ENCODE data around the gene KCNE4. TPM values are rescaled to one million over a fixed set of nuclear protein-coding genes. Genes with fewer than 3 reads are reported as not detected.

Gene KCNE4
- total RNA-seq, 1 donor from 2014 or later, result 3.5 TPM

DNA sequence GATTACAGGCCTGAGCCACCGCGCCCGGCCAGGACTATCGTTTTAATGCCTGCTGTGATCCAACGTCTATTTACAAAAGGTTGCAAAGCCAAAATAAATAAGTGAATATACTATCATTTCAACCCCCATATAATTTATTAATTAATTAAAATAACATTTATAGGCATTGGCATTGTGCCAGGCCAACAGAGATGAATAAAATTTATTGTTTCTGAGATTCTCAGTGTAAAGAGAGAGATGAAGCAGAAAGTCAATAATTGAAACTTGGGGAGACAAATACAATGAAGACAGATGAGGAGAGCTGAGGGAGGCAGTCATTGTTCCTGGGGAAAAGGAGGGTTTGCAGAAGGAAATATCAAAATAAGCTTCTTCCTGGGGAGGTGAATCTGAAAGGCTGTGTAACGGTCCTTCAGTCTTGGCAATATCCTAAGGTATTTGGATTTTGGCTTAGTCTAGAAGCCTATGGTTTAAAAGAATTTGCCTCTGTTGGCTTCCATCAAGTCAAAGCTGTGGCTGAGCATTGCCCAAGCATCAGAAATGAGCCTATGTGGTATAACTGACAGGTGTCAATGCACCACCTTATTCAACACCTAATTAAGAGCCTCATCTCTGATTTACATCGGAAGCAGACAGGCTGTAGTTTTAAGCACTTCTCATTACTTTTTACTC, 31.5 kb downstream of the KCNE4 start:
- Mint-ChIP-seq H3K9me3 (ENCODE audit: unreplicated experiment) (peaks cover 3% of the 10 kb centered on the region), H3K27ac (ENCODE audit: unreplicated experiment) (no peak overlapping the region), H3K27me3 (ENCODE audit: unreplicated experiment) (no peaks in the 10 kb centered on the region), H3K4me3 (ENCODE audit: unreplicated experiment) (no peak overlapping the region), H3K36me3 (ENCODE audit: unreplicated experiment) (no peaks in the 10 kb centered on the region), H3K4me1 (ENCODE audit: unreplicated experiment) (peaks cover 6% of the 10 kb centered on the region)
- TF ChIP-seq, protein P1, sequence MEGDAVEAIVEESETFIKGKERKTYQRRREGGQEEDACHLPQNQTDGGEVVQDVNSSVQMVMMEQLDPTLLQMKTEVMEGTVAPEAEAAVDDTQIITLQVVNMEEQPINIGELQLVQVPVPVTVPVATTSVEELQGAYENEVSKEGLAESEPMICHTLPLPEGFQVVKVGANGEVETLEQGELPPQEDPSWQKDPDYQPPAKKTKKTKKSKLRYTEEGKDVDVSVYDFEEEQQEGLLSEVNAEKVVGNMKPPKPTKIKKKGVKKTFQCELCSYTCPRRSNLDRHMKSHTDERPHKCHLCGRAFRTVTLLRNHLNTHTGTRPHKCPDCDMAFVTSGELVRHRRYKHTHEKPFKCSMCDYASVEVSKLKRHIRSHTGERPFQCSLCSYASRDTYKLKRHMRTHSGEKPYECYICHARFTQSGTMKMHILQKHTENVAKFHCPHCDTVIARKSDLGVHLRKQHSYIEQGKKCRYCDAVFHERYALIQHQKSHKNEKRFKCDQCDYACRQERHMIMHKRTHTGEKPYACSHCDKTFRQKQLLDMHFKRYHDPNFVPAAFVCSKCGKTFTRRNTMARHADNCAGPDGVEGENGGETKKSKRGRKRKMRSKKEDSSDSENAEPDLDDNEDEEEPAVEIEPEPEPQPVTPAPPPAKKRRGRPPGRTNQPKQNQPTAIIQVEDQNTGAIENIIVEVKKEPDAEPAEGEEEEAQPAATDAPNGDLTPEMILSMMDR (IDR thresholded peaks at IDR 0.05), result no peak
- no peak for DNase-seq (ENCODE audit: extremely low spot score, unreplicated experiment)

DNA sequence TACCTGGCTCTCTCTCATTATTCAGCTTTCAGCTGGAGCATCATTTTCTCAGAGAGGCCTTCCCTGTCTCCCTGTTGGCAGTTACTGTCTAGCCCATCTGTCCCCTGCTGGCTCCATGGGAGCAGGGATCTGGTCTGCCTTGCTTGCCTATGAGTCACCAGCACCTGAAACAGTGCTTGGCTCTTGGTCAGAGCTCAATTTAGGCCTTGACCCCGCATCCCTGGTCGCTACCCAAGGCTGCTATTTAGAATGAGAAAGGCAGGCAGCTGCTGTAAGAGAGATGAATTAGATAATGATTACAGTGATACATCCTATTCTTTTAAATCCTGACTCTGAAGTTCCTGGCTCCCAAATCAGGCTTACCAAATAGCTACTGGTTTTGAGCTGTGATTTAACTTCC, 32.9 kb downstream of the KCNE4 start:
- Mint-ChIP-seq H3K27me3 (ENCODE audit: unreplicated experiment) (no peaks in the 10 kb centered on the region), H3K4me1 (ENCODE audit: unreplicated experiment) (peaks cover 6% of the 10 kb centered on the region), H3K27ac (ENCODE audit: unreplicated experiment) (no peak overlapping the region), H3K9me3 (ENCODE audit: unreplicated experiment) (peaks cover 3% of the 10 kb centered on the region), H3K36me3 (ENCODE audit: unreplicated experiment) (no peaks in the 10 kb centered on the region), H3K4me3 (ENCODE audit: unreplicated experiment) (no peak overlapping the region)
- TF ChIP-seq, protein P1 (IDR thresholded peaks at IDR 0.05), result no peak
- DNase-seq (ENCODE audit: extremely low spot score, unreplicated experiment), result no peak

DNA sequence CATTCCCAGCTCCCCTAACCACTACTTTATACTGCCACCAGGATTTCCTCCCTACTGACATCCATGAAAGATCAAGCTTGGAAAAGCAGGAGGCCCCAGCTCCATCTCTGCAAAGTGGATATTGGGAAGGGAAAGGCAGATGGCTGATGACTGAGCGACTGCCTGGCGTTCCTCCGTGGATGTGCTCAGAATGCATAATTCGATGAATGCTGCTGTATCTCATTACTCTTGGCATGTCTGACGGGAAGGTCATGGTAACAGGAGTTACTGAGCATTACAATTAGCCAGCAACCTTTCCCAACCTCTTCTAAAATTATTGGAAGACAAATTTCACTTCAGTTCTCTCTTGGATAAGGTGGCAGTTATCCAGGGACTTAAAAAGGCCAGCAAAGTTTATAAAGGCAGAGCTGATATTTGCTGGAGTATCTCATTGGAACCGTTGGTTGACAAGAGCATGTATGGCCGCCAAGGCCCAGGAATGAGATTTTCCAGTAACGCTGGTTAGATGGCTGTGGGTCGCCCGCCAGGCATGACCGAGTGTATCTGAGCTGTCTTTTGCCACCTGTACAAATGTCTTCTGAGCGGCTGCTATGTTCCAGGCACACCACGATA, 34.5 kb downstream of the KCNE4 start:
- Mint-ChIP-seq H3K27ac (ENCODE audit: unreplicated experiment) (no peak overlapping the region), H3K4me3 (ENCODE audit: unreplicated experiment) (no peak overlapping the region), H3K9me3 (ENCODE audit: unreplicated experiment) (peaks cover 2% of the 10 kb centered on the region), H3K36me3 (ENCODE audit: unreplicated experiment) (peaks cover 2% of the 10 kb centered on the region), H3K4me1 (ENCODE audit: unreplicated experiment) (peaks cover 13% of the 10 kb centered on the region), H3K27me3 (ENCODE audit: unreplicated experiment) (no peaks in the 10 kb centered on the region)
- TF ChIP-seq, protein P1 (IDR thresholded peaks at IDR 0.05), result no peak
- no peak for DNase-seq (ENCODE audit: extremely low spot score, unreplicated experiment)

DNA sequence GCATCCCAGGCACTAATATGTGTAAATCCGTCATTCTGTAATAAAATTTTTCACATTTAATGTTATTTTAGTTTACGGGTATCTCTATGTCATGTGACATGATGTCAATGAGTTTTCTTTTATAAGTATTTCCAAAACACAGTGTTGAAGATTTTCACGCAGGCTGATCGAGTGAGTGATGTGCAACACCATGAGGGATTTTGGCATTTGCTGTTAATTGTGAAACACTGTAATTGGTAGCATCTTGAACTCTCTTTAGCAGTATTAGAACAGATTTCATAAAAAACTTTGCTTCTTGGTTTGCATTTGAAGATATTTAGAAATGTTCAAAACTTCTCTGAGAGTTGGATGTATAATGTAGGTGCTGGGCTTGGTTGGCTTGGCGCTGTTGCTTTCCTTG, 35.5 kb downstream of the KCNE4 start:
- Mint-ChIP-seq H3K4me1 (ENCODE audit: unreplicated experiment) (peaks cover 19% of the 10 kb centered on the region), H3K4me3 (ENCODE audit: unreplicated experiment) (no peak overlapping the region), H3K27me3 (ENCODE audit: unreplicated experiment) (no peaks in the 10 kb centered on the region), H3K36me3 (ENCODE audit: unreplicated experiment) (peaks cover 5% of the 10 kb centered on the region), H3K27ac (ENCODE audit: unreplicated experiment) (no peak overlapping the region), H3K9me3 (ENCODE audit: unreplicated experiment) (peaks cover 7% of the 10 kb centered on the region)
- DNase-seq (ENCODE audit: extremely low spot score, unreplicated experiment), result no peak
- TF ChIP-seq, protein P1 (IDR thresholded peaks at IDR 0.05), result no peak

DNA sequence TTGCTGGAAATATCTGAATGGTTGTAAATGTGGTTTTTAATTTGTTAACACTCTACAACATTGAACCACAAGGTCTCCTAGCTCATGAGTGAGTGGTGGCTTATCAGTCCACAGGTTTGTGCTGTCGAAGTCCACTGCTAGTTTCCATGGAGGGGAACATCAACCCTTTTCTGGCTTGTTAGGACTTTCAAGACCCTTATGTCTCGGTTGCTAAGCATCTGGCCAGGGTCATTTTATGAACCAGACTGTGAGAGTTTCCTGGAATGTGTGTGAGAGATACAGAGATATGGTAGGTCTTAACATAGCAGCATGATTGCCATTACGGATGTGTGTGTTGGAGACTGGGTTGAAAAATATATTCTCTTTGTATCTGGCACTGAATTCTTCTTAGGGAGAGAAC, 36.9 kb downstream of the KCNE4 start:
- no peaks in the 10 kb centered on the region for H3K27me3 Mint-ChIP-seq (ENCODE audit: unreplicated experiment)
- H3K36me3 Mint-ChIP-seq (ENCODE audit: unreplicated experiment), result peaks cover 5% of the 10 kb centered on the region
- TF ChIP-seq, protein P1 (IDR thresholded peaks at IDR 0.05), result no peak
- DNase-seq (ENCODE audit: extremely low spot score, unreplicated experiment), result no peak
- H3K27ac Mint-ChIP-seq (ENCODE audit: unreplicated experiment), result no peak overlapping the region
- peaks cover 33% of the 10 kb centered on the region for H3K4me1 Mint-ChIP-seq (ENCODE audit: unreplicated experiment)
- no peak overlapping the region for H3K4me3 Mint-ChIP-seq (ENCODE audit: unreplicated experiment)
- peaks cover 7% of the 10 kb centered on the region for H3K9me3 Mint-ChIP-seq (ENCODE audit: unreplicated experiment)
